Gastroesophageal sphincter (tissue), 4 donors: ENCODE results near the gene TTC13. TPM values are rescaled to one million over a fixed set of nuclear protein-coding genes. Genes with fewer than 3 reads are reported as not detected.

Experiments used
- ATAC-seq: fragments of 150-250 bp; one replicate; pipeline ENCODE4 v1.9.1; 2016; ENCODE audit warnings: mild to moderate bottlenecking, moderate library complexity
- H3K27ac ChIP-seq, 4 donors: fragments of 200-600 bp; sonication (generic) in 3 of 4; 1 replicate in 3 of 4; 2 replicates in 1 of 4; pipeline ENCODE4 v1.5.1; 2016 to 2019
- H3K27me3 ChIP-seq: fragments of 200-600 bp; sonication (generic); one replicate; pipeline ENCODE4 v1.5.1; 2019
- H3K36me3 ChIP-seq, 2 donors: fragments of 200-600 bp; sonication (generic); one replicate each; pipeline ENCODE4 v1.5.1; 2019; ENCODE audit warnings: control low read depth in 1 of 2
- H3K4me1 ChIP-seq, 3 donors: fragments of 200-600 bp; sonication (generic); 1 replicate in 2 of 3; 2 replicates in 1 of 3; pipeline ENCODE4 v1.5.1; 2016 to 2019; ENCODE audit warnings: control low read depth in 2 of 3
- H3K4me3 ChIP-seq, 2 donors: fragments of 200-600 bp; sonication (generic); one replicate each; pipeline ENCODE4 v1.5.1; 2019; ENCODE audit warnings: mild to moderate bottlenecking in 1 of 2, moderate library complexity in 1 of 2
- H3K9me3 ChIP-seq, 3 donors: fragments of 200-600 bp; sonication (generic); one replicate each; pipeline ENCODE4 v1.5.1; 2017 to 2019; ENCODE audit warnings: control low read depth in 2 of 3
- CTCF ChIP-seq, 4 experiments: fragments of 200-600 bp in 2 of 4; fragments of 450-650 bp in 2 of 4; sonication (generic) in 1 of 4; IDR thresholded peaks; one replicate each; pipeline ENCODE4 v1.5.1; 2017 to 2019; ENCODE audit warnings: antibody characterized with exemption in 4 of 4, mild to moderate bottlenecking in 2 of 4, moderate library complexity in 2 of 4
- EP300 ChIP-seq: sonication (generic); formaldehyde crosslinking; IDR thresholded peaks from one replicate; pipeline ENCODE4 v1.6.1; 2017; ENCODE audit warnings: antibody characterized with exemption, mild to moderate bottlenecking
- POLR2A ChIP-seq, 2 donors: fragments of 450-650 bp; IDR thresholded peaks; one replicate each; pipeline ENCODE4 v1.6.1; 2017; ENCODE audit warnings: antibody characterized with exemption in 2 of 2, mild to moderate bottlenecking in 2 of 2, moderate library complexity in 1 of 2
- POLR2AphosphoS5 ChIP-seq: sonication (generic); formaldehyde crosslinking; IDR thresholded peaks from one replicate; pipeline ENCODE4 v1.6.1; 2017; ENCODE audit warnings: antibody characterized with exemption
- WGBS, 2 donors: methylation state at CpG; one replicate each; pipeline ENCODE4 v1.1.5; 2018; ENCODE audit warnings: low coverage in 1 of 2; 5-methylcytosine and 5-hydroxymethylcytosine counted together
- total RNA-seq, 4 donors: library from RNA; depleted of rRNA; stranded (reverse); fragments of >200 nt; gene quantifications; one replicate each; pipeline ENCODE4 v1.1.0, GENCODE V29; 2016

The TTC13 gene
- total RNA-seq, 4 donors from 2014 or later: 9.6 to 24.4 (median 13.7) TPM

- Histone ChIP-seq H3K36me3 (peaks cover 0 to 53% of the 10 kb centered on the region in 2 donors), H3K27ac (no peak overlapping the region), H3K4me1 (no peaks in the 10 kb centered on the region), H3K27me3 (no peaks in the 10 kb centered on the region), H3K9me3 (no peaks in the 10 kb centered on the region), H3K4me3 (no peak overlapping the region)
- TF ChIP-seq EP300 (no peak), CTCF (IDR thresholded peaks at IDR 0.05) (no peak), POLR2A (IDR thresholded peaks at IDR 0.05) (no peak), POLR2AphosphoS5 (no peak)
- ATAC-seq: no peak
- 38 to 51% methylated on average over 3 to 4 of the region's 4 CpGs for WGBS, 2 donors
Observed at GRCh38 chr1:230919207-230919606, 59.5 kb downstream of the TTC13 start.

GRCh38 chr1:230917284-230918135 is 61.2 kb downstream of the TTC13 start:
- Histone ChIP-seq H3K27me3 (no peaks in the 10 kb centered on the region), H3K4me1 (no peaks in the 10 kb centered on the region), H3K27ac (no peak overlapping the region), H3K36me3 (peaks cover 0 to 44% of the 10 kb centered on the region in 2 donors), H3K4me3 (no peak overlapping the region), H3K9me3 (no peaks in the 10 kb centered on the region)
- TF ChIP-seq CTCF (IDR thresholded peaks at IDR 0.05) (peak; percentile 59 to 76 (median 70)), POLR2AphosphoS5 (no peak)
- peak; percentile 78 for ATAC-seq
- 59 to 63% methylated on average over 12 to 13 of the region's 15 CpGs for WGBS, 2 donors

- no peak for TF ChIP-seq POLR2A (IDR thresholded peaks at IDR 0.05)
- no peak for TF ChIP-seq EP300
- TF ChIP-seq POLR2AphosphoS5: no peak
- TF ChIP-seq CTCF (IDR thresholded peaks at IDR 0.05): no peak
- H3K4me3 ChIP-seq: no peak overlapping the region
- no peak overlapping the region for H3K27ac ChIP-seq
- H3K27me3 ChIP-seq: no peaks in the 10 kb centered on the region
- ATAC-seq: no peak
- H3K4me1 ChIP-seq: peaks cover 0 to under 1% (median 0%) of the 10 kb centered on the region in 3 donors
- WGBS, 2 donors: 85 to 91% methylated on average over 7 to 8 of the region's 8 CpGs
- no peaks in the 10 kb centered on the region for H3K9me3 ChIP-seq
- H3K36me3 ChIP-seq: peaks cover 0 to 37% of the 10 kb centered on the region in 2 donors
Observed at GRCh38 chr1:230916587-230917283, 61.9 kb downstream of the TTC13 start.

- Histone ChIP-seq H3K4me3 (no peak overlapping the region), H3K36me3 (peaks cover 0 to 31% of the 10 kb centered on the region in 2 donors), H3K9me3 (no peaks in the 10 kb centered on the region), H3K27me3 (no peaks in the 10 kb centered on the region), H3K4me1 (peaks cover 0 to 17% (median 4%) of the 10 kb centered on the region in 3 donors), H3K27ac (no peak overlapping the region)
- ATAC-seq: no peak
- TF ChIP-seq EP300: no peak
- no peak for TF ChIP-seq CTCF (IDR thresholded peaks at IDR 0.05)
- TF ChIP-seq POLR2A (IDR thresholded peaks at IDR 0.05): no peak
- no peak for TF ChIP-seq POLR2AphosphoS5
Observed at GRCh38 chr1:230915078-230915477, 63.6 kb downstream of the TTC13 start.
